ENCODE results near the gene FAM43B. TPM values are rescaled to one million over a fixed set of nuclear protein-coding genes. Genes with fewer than 3 reads are reported as not detected.

Gene FAM43B
- total RNA-seq, 1 donor from 2014 or later: 0.47 TPM

- DNase-seq (ENCODE audit: extremely low read depth, low read depth, low spot score): no peak
These were observed 37.2 kb downstream of the FAM43B start for GRCh38 chr1:20589331-20590278.

GRCh38 chr1:20590306-20590777 lies 38.0 kb downstream of the FAM43B start:
- DNase-seq (ENCODE audit: extremely low read depth, low read depth, low spot score): no peak

- DNase-seq (ENCODE audit: extremely low read depth, low read depth, low spot score): no peak
These were observed 41.4 kb downstream of the FAM43B start for GRCh38 chr1:20593756-20594155.

- DNase-seq (ENCODE audit: extremely low read depth, low read depth, low spot score): no peak
These were observed 42.4 kb downstream of the FAM43B start for GRCh38 chr1:20594746-20595145.

GRCh38 chr1:20596106-20596505 lies 43.7 kb downstream of the FAM43B start:
- DNase-seq (ENCODE audit: extremely low read depth, low read depth, low spot score): no peak

GRCh38 chr1:20597650-20598049 lies 45.3 kb downstream of the FAM43B start:
- no peak for DNase-seq (ENCODE audit: extremely low read depth, low read depth, low spot score)

GRCh38 chr1:20600156-20600555 lies 47.8 kb downstream of the FAM43B start:
- no peak for DNase-seq (ENCODE audit: extremely low read depth, low read depth, low spot score)

- DNase-seq (ENCODE audit: extremely low read depth, low read depth, low spot score): no peak
These were observed 48.9 kb downstream of the FAM43B start for GRCh38 chr1:20601129-20601825.

GRCh38 chr1:20602851-20603450 lies 50.6 kb downstream of the FAM43B start:
- DNase-seq (ENCODE audit: extremely low read depth, low read depth, low spot score): no peak

- no peak for DNase-seq (ENCODE audit: extremely low read depth, low read depth, low spot score)
These were observed 51.4 kb downstream of the FAM43B start for GRCh38 chr1:20603504-20604464.

Other genes starting within 250 kb of the FAM43B start
- gene CAMK2N1, start 66.4 kb upstream of the FAM43B start, total RNA-seq: 4.6 and 8.9 TPM in 2 replicates
- 35.2 and 45.4 TPM in 2 replicates for gene MUL1, start 44.4 kb upstream of the FAM43B start, total RNA-seq
- gene CDA, start 36.5 kb downstream of the FAM43B start, total RNA-seq: 0.92 and 3.4 TPM in 2 replicates
- 56.0 and 57.2 TPM in 2 replicates for gene PINK1, start 80.9 kb downstream of the FAM43B start, total RNA-seq
- gene DDOST, start 108.8 kb downstream of the FAM43B start, total RNA-seq: 344 and 417 TPM in 2 replicates
- gene KIF17, start 165.4 kb downstream of the FAM43B start, total RNA-seq: 9.3 and 16.3 TPM in 2 replicates
- gene SH2D5, start 180.1 kb downstream of the FAM43B start, total RNA-seq: 2.3 and 3.2 TPM in 2 replicates
- gene HP1BP3, start 234.7 kb downstream of the FAM43B start, total RNA-seq: 159 and 181 TPM in 2 replicates